Neuronal stem cell (in vitro differentiated cells): ENCODE data around the gene FOXN1.

ENCODE experiments used
- DNase-seq: peaks from one replicate; pipeline ENCODE4 v3.0.0-alpha.2; 2013; ENCODE audit warnings: low spot score
- H2AFZ ChIP-seq: one replicate; pipeline ENCODE4 v1.6.1; 2013; ENCODE audit warnings: mild to moderate bottlenecking, low read length, inconsistent platforms
- H2AK5ac ChIP-seq: 2 replicates; pipeline ENCODE4 v1.6.1; 2013; ENCODE audit warnings: low read depth, mild to moderate bottlenecking, inconsistent platforms, low read length, moderate library complexity, mixed read lengths
- H2BK120ac ChIP-seq: 2 replicates; pipeline ENCODE4 v1.6.1; 2013; ENCODE audit warnings: low read depth, mild to moderate bottlenecking, inconsistent platforms, low read length, moderate library complexity, mixed read lengths
- H2BK12ac ChIP-seq: one replicate; pipeline ENCODE4 v1.6.1; 2013; ENCODE audit warnings: low read length, inconsistent platforms
- H2BK15ac ChIP-seq: 2 replicates; pipeline ENCODE4 v1.6.1; 2013; ENCODE audit warnings: mild to moderate bottlenecking, low read length, inconsistent platforms, mixed read lengths
- H2BK5ac ChIP-seq: one replicate; pipeline ENCODE4 v1.6.1; 2013; ENCODE audit warnings: inconsistent platforms, mild to moderate bottlenecking, low read length, moderate library complexity
- H3K14ac ChIP-seq: one replicate; pipeline ENCODE4 v1.6.1; 2013; ENCODE audit warnings: low read length, inconsistent platforms
- H3K18ac ChIP-seq: 2 replicates; pipeline ENCODE4 v1.6.1; 2013; ENCODE audit warnings: low read length, inconsistent platforms
- H3K23ac ChIP-seq: 2 replicates; pipeline ENCODE4 v1.6.1; 2013; ENCODE audit warnings: low read depth, mild to moderate bottlenecking, mixed read lengths, low read length, inconsistent platforms; ENCODE audit not compliant: poor library complexity
- H3K27ac ChIP-seq: replicated peaks from 3 replicates; pipeline ENCODE4 v1.5.1; 2013; ENCODE audit warnings: low read length, inconsistent platforms
- H3K27me3 ChIP-seq, 3 experiments: 2 replicates each; pipeline ENCODE4 v1.6.1; 2013; ENCODE audit warnings: low read length in 3 of 3, mild to moderate bottlenecking in 2 of 3, inconsistent platforms in 1 of 3, low read depth in 1 of 3, mixed read lengths in 1 of 3, moderate library complexity in 1 of 3; ENCODE audit not compliant: control insufficient read depth in 3 of 3, insufficient read depth in 3 of 3
- H3K36me3 ChIP-seq, 2 donors: replicated peaks in 1 of 2; 2 replicates each; pipeline ENCODE4 v1.6.1; 2013; ENCODE audit warnings: low read length in 2 of 2; ENCODE audit not compliant: control insufficient read depth in 2 of 2, insufficient read depth in 2 of 2
- H3K4ac ChIP-seq: 2 replicates; pipeline ENCODE4 v1.6.1; 2013; ENCODE audit warnings: inconsistent platforms, mild to moderate bottlenecking, low read length, moderate library complexity
- H3K4me1 ChIP-seq, 2 donors: 1 replicate in 1 of 2; 2 replicates in 1 of 2; pipeline ENCODE4 v1.6.1; 2013; ENCODE audit warnings: low read length in 2 of 2, low read depth in 1 of 2; ENCODE audit not compliant: control insufficient read depth in 2 of 2, insufficient read depth in 1 of 2
- H3K4me2 ChIP-seq: one replicate; pipeline ENCODE4 v1.6.1; 2013; ENCODE audit warnings: mild to moderate bottlenecking, low read length, inconsistent platforms; ENCODE audit not compliant: insufficient read depth, poor library complexity, severe bottlenecking
- H3K4me3 ChIP-seq, 2 donors: 2 replicates each; pipeline ENCODE4 v1.5.1; 2013; ENCODE audit warnings: low read length in 2 of 2, mild to moderate bottlenecking in 2 of 2, inconsistent platforms in 1 of 2, moderate library complexity in 1 of 2
- H3K79me1 ChIP-seq: one replicate; pipeline ENCODE4 v1.6.1; 2013; ENCODE audit warnings: low read depth, mild to moderate bottlenecking, inconsistent platforms, low read length, moderate library complexity
- H3K9ac ChIP-seq: one replicate; pipeline ENCODE4 v1.6.1; 2013; ENCODE audit warnings: mild to moderate bottlenecking, low read depth, low read length, inconsistent platforms; ENCODE audit not compliant: poor library complexity
- H3K9me3 ChIP-seq, 2 donors: replicated peaks in 1 of 2; 2 replicates each; pipeline versions ENCODE3 to v1.6.1; 2013; ENCODE audit warnings: low read length in 2 of 2, mild to moderate bottlenecking in 2 of 2, inconsistent platforms in 1 of 2, low read depth in 1 of 2, mixed read lengths in 1 of 2, moderate library complexity in 1 of 2; ENCODE audit not compliant: control insufficient read depth in 2 of 2, insufficient read depth in 1 of 2
- H4K8ac ChIP-seq: one replicate; pipeline ENCODE4 v1.6.1; 2013; ENCODE audit warnings: low read depth, mild to moderate bottlenecking, inconsistent platforms, low read length, moderate library complexity
- H4K91ac ChIP-seq: one replicate; pipeline ENCODE4 v1.6.1; 2013; ENCODE audit warnings: low read length, low read depth, mild to moderate bottlenecking, inconsistent platforms; ENCODE audit not compliant: poor library complexity
- WGBS, 2 donors: extraction: QIAGEN DNeasy Blood & Tissue Kit; methylation state at CpG; one replicate each; pipeline ENCODE4 v1.1.7; 2013; ENCODE audit warnings: missing lambda C conversion rate in 2 of 2, mixed read lengths in 1 of 2; ENCODE audit not compliant: insufficient read length in 2 of 2, insufficient replicate concordance in 1 of 2; ENCODE audit errors: extremely low coverage in 2 of 2; 5-methylcytosine and 5-hydroxymethylcytosine counted together

Gene FOXN1

GRCh38 chr17:28482551-28483199 is 23.5 kb upstream of the FOXN1 start:
- Histone ChIP-seq H3K36me3 (no peaks in the 10 kb centered on the region), H2AK5ac (no peak overlapping the region), H3K9me3 (no peaks in the 10 kb centered on the region), H3K79me1 (no peaks in the 10 kb centered on the region), H3K9ac (no peak overlapping the region), H2BK15ac (no peak overlapping the region), H3K14ac (no peak overlapping the region), H3K27me3 (peaks cover 0 to 38% (median 0%) of the 10 kb centered on the region in 3 experiments), H3K18ac (no peak overlapping the region), H2AFZ (no peak overlapping the region), H3K4me2 (no peak overlapping the region), H3K27ac (no peak overlapping the region), H4K91ac (no peak overlapping the region), H3K4me1 (no peaks in the 10 kb centered on the region), H4K8ac (no peak overlapping the region), H3K4me3 (no peak overlapping the region), H3K4ac (no peak overlapping the region), H2BK5ac (no peak overlapping the region), H3K23ac (no peak overlapping the region), H2BK120ac (no peak overlapping the region), H2BK12ac (no peak overlapping the region)
- no peak for DNase-seq
- WGBS, 2 donors, result no CpG with 5 or more reads among the region's 10 CpGs

- Histone ChIP-seq H3K4me2 (no peak overlapping the region), H3K9me3 (no peaks in the 10 kb centered on the region), H2BK12ac (no peak overlapping the region), H2BK120ac (no peak overlapping the region), H2AFZ (no peak overlapping the region), H4K91ac (no peak overlapping the region), H2BK15ac (no peak overlapping the region), H2AK5ac (no peak overlapping the region), H3K23ac (no peak overlapping the region), H3K9ac (no peak overlapping the region), H3K36me3 (no peaks in the 10 kb centered on the region), H3K14ac (no peak overlapping the region), H3K18ac (no peak overlapping the region), H3K27ac (no peak overlapping the region), H3K27me3 (peaks cover 0 to 50% (median 0%) of the 10 kb centered on the region in 3 experiments), H3K4ac (no peak overlapping the region), H4K8ac (no peak overlapping the region), H2BK5ac (no peak overlapping the region), H3K4me1 (no peaks in the 10 kb centered on the region), H3K79me1 (no peaks in the 10 kb centered on the region), H3K4me3 (no peak overlapping the region)
- no CpG with 5 or more reads among the region's 2 CpGs for WGBS, 2 donors
- DNase-seq, result no peak
Observed at GRCh38 chr17:28484296-28484695, 21.9 kb upstream of the FOXN1 start.

- no peak overlapping the region for H3K18ac ChIP-seq
- no peaks in the 10 kb centered on the region for H3K36me3 ChIP-seq
- no peak overlapping the region for H2BK5ac ChIP-seq
- H2AK5ac ChIP-seq, result no peak overlapping the region
- DNase-seq, result no peak
- H3K23ac ChIP-seq, result no peak overlapping the region
- H4K91ac ChIP-seq, result no peak overlapping the region
- H3K9me3 ChIP-seq, result no peaks in the 10 kb centered on the region
- no peak overlapping the region for H3K4ac ChIP-seq
- no peaks in the 10 kb centered on the region for H3K4me1 ChIP-seq
- H3K14ac ChIP-seq, result no peak overlapping the region
- H2BK15ac ChIP-seq, result no peak overlapping the region
- H3K9ac ChIP-seq, result no peak overlapping the region
- peaks cover 0 to 53% (median 0%) of the 10 kb centered on the region in 3 experiments for H3K27me3 ChIP-seq
- no peak overlapping the region for H3K4me3 ChIP-seq
- no peaks in the 10 kb centered on the region for H3K79me1 ChIP-seq
- H3K4me2 ChIP-seq, result no peak overlapping the region
- WGBS, 2 donors, result no CpG with 5 or more reads among the region's 3 CpGs
- H3K27ac ChIP-seq, result no peak overlapping the region
- no peak overlapping the region for H2AFZ ChIP-seq
- H2BK12ac ChIP-seq, result no peak overlapping the region
- no peak overlapping the region for H2BK120ac ChIP-seq
- no peak overlapping the region for H4K8ac ChIP-seq
Observed at GRCh38 chr17:28485049-28485448, 21.1 kb upstream of the FOXN1 start.

GRCh38 chr17:28487881-28488532 is 18.1 kb upstream of the FOXN1 start:
- Histone ChIP-seq H3K18ac (no peak overlapping the region), H3K4me2 (no peak overlapping the region), H4K91ac (no peak overlapping the region), H3K14ac (no peak overlapping the region), H3K4ac (no peak overlapping the region), H2BK5ac (no peak overlapping the region), H3K36me3 (no peaks in the 10 kb centered on the region), H3K9ac (no peak overlapping the region), H3K27ac (no peak overlapping the region), H2AK5ac (no peak overlapping the region), H3K79me1 (peaks cover 3% of the 10 kb centered on the region), H4K8ac (no peak overlapping the region), H3K27me3 (peaks cover 0 to 43% (median 0%) of the 10 kb centered on the region in 3 experiments), H2BK12ac (no peak overlapping the region), H3K23ac (no peak overlapping the region), H2BK15ac (no peak overlapping the region), H2AFZ (no peak overlapping the region), H2BK120ac (no peak overlapping the region), H3K4me1 (no peaks in the 10 kb centered on the region), H3K9me3 (no peaks in the 10 kb centered on the region), H3K4me3 (no peak overlapping the region)
- WGBS, 2 donors, result no CpG with 5 or more reads among the region's 5 CpGs
- no peak for DNase-seq
